Measurements from ENCODE around the gene IFNA14. TPM values are rescaled to one million over a fixed set of nuclear protein-coding genes. Genes with fewer than 3 reads are reported as not detected.

IFNA14 gene
- total and polyA plus RNA-seq, 2 donors (not counting 1 experiment from before 2014, with no cell fraction given), result not detected

DNA sequence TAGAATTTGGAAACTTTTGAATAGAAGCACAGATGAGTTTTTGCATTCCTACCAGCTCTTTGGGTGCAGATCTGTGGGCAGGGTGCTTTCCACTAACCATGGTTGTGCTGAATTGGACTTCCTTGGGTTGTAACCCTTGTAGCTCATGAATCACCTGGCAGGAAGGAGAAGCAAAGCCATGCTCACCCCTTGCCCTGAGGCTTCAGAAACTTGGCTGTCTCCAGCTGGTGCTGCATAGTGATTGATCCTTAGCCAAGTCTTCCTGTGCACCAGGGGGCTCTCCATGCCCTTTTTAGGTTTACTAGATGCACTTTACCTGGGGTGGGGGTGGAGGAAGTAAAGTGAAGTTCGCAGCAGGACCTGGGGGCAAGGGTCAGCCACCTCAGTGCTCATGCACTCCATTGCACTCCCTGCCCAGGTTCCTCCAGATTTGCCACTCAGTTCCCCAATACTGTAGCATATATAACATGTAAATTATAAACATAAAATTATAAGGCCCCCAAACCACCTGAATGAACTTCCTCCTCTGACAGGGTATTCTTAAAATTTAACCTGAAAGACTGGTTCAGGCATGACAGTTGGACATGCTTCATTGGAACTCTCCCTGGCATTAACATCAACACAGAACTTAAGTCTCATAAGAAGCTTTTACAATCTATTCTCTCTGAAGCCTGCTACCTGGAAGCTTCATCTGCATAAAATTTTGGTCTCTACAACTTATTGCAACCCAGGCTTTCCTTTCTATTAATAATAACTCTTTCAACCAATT lies 25.8 kb upstream of the IFNA14 start:
- Histone ChIP-seq H3K9ac (ENCODE audit: low read length) (no peak overlapping the region), H3K4me3 (ENCODE audit: control extremely low read depth in 1 of 5, extremely low read depth in 1 of 5, insufficient read depth in 1 of 5, low read depth in 2 of 5, low read length in 4 of 5) (no peak overlapping the region), H3K4me2 (replicated peaks; ENCODE audit: low read depth, low read length, poor library complexity, severe bottlenecking) (no peak overlapping the region), H3K27me3 (replicated peaks in 1 of 4; ENCODE audit: control extremely low read depth in 1 of 4, control insufficient read depth in 3 of 4, insufficient read depth in 4 of 4, low read length in 3 of 4) (no peaks in the 10 kb centered on the region), H3K9me3 (ENCODE audit: control extremely low read depth in 1 of 3, control insufficient read depth in 2 of 3, insufficient read depth in 1 of 3, low read length in 2 of 3) (no peaks in the 10 kb centered on the region), H3K79me2 (ENCODE audit: control insufficient read depth, insufficient read depth, low read length) (no peaks in the 10 kb centered on the region), H2AFZ (ENCODE audit: insufficient read depth, low read depth, low read length, poor library complexity, severe bottlenecking) (no peak overlapping the region), H3K27ac (ENCODE audit: low read length in 2 of 2) (no peak overlapping the region), H3K4me1 (ENCODE audit: control insufficient read depth in 2 of 2, insufficient read depth in 2 of 2, low read length in 2 of 2) (peaks cover 5 to 8% of the 10 kb centered on the region in 2 donors), H3K36me3 (replicated peaks in 1 of 2; ENCODE audit: control extremely low read depth in 1 of 2, control insufficient read depth in 1 of 2, extremely low read depth in 1 of 2, insufficient read depth in 2 of 2, low read length in 1 of 2) (no peaks in the 10 kb centered on the region), H4K20me1 (ENCODE audit: control insufficient read depth, insufficient read depth, low read length, poor library complexity, severe bottlenecking) (no peaks in the 10 kb centered on the region)
- ChIA-PET CTCF (interaction anchor here (1.0 to 2.3 kb wide), 2 partner anchors 15 to 83 kb away, joined by 4 to 7 read pairs; no protein-coding TSS in a partner anchor), POLR2A (no interaction called here)
- no peak for DNase-seq
- Mint-ChIP-seq H3K4me3 (no peak overlapping the region), H3K9me3 (ENCODE audit: insufficient read depth) (no peaks in the 10 kb centered on the region), H3K4me1 (peaks cover 18% of the 10 kb centered on the region), H3K27me3 (peaks cover 28% of the 10 kb centered on the region), H3K27ac (no peak overlapping the region)
- no CpG with 5 or more reads among the region's 1 CpG for WGBS (ENCODE audit: insufficient coverage)
- TF ChIP-seq, protein P1, sequence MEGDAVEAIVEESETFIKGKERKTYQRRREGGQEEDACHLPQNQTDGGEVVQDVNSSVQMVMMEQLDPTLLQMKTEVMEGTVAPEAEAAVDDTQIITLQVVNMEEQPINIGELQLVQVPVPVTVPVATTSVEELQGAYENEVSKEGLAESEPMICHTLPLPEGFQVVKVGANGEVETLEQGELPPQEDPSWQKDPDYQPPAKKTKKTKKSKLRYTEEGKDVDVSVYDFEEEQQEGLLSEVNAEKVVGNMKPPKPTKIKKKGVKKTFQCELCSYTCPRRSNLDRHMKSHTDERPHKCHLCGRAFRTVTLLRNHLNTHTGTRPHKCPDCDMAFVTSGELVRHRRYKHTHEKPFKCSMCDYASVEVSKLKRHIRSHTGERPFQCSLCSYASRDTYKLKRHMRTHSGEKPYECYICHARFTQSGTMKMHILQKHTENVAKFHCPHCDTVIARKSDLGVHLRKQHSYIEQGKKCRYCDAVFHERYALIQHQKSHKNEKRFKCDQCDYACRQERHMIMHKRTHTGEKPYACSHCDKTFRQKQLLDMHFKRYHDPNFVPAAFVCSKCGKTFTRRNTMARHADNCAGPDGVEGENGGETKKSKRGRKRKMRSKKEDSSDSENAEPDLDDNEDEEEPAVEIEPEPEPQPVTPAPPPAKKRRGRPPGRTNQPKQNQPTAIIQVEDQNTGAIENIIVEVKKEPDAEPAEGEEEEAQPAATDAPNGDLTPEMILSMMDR (IDR thresholded peaks at IDR 0.05), result no peak
- TF ChIP-seq EZH2 (IDR thresholded peaks at IDR 0.05; ENCODE audit: borderline replicate concordance, insufficient read depth, low read depth, low read length, poor library complexity, severe bottlenecking), result no peak
- intact Hi-C loops (cut with micrococcal nuclease), result no loop called here
- ATAC-seq (ENCODE audit: low read depth), result no peak

DNA sequence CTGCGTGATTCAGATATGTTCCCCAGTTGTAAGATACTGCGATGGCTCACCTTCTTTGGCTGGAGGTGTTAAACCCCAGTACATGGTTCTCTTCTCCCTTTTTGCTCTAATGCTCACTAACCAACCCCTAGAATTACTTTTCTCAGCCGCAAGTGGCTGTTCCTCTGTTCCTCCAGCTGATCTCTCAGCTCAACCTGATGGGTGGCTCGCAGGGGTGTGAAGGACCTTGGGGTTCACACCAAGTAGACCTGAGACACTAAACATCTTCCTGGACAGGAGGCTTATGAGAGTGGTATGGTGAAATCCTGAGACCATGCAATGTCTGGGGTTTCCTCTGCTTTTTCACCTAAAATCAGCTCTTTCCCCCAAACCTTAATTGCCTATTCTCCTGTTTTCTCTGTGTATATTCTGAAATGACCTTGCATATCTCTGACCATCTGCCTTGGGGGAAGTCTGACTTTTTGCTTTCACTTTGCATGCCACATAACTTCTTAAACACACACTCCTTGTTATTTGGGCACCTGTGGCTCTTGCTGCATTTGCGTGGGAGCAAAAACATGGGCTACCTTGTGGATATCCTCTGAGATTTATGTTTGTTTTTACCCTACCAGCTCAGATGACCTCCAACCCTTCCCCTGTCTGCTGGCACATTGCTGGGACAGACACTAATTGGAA lies 15.9 kb upstream of the IFNA14 start:
- no peak for ATAC-seq (ENCODE audit: low read depth)
- Histone ChIP-seq H3K27ac (ENCODE audit: low read length in 2 of 2) (no peak overlapping the region), H3K9ac (ENCODE audit: low read length) (no peak overlapping the region), H4K20me1 (ENCODE audit: control insufficient read depth, insufficient read depth, low read length, poor library complexity, severe bottlenecking) (no peaks in the 10 kb centered on the region), H3K4me3 (ENCODE audit: control extremely low read depth in 1 of 5, extremely low read depth in 1 of 5, insufficient read depth in 1 of 5, low read depth in 2 of 5, low read length in 4 of 5) (no peak overlapping the region), H2AFZ (ENCODE audit: insufficient read depth, low read depth, low read length, poor library complexity, severe bottlenecking) (no peak overlapping the region), H3K4me1 (ENCODE audit: control insufficient read depth in 2 of 2, insufficient read depth in 2 of 2, low read length in 2 of 2) (peaks cover 2 to 3% of the 10 kb centered on the region in 2 donors), H3K79me2 (ENCODE audit: control insufficient read depth, insufficient read depth, low read length) (no peaks in the 10 kb centered on the region), H3K9me3 (ENCODE audit: control extremely low read depth in 1 of 3, control insufficient read depth in 2 of 3, insufficient read depth in 1 of 3, low read length in 2 of 3) (no peaks in the 10 kb centered on the region), H3K36me3 (replicated peaks in 1 of 2; ENCODE audit: control extremely low read depth in 1 of 2, control insufficient read depth in 1 of 2, extremely low read depth in 1 of 2, insufficient read depth in 2 of 2, low read length in 1 of 2) (no peaks in the 10 kb centered on the region), H3K27me3 (replicated peaks in 1 of 4; ENCODE audit: control extremely low read depth in 1 of 4, control insufficient read depth in 3 of 4, insufficient read depth in 4 of 4, low read length in 3 of 4) (no peaks in the 10 kb centered on the region), H3K4me2 (replicated peaks; ENCODE audit: low read depth, low read length, poor library complexity, severe bottlenecking) (no peak overlapping the region)
- Mint-ChIP-seq H3K27ac (no peak overlapping the region), H3K27me3 (peaks cover 36% of the 10 kb centered on the region), H3K4me1 (peaks cover 5% of the 10 kb centered on the region), H3K4me3 (no peak overlapping the region), H3K9me3 (ENCODE audit: insufficient read depth) (no peaks in the 10 kb centered on the region)
- 95% methylated on average over 3 of the region's 5 CpGs for WGBS (ENCODE audit: insufficient coverage)
- intact Hi-C loops (cut with micrococcal nuclease), result no loop called here
- ChIA-PET POLR2A (no interaction called here), CTCF (interaction anchor here (0.6 kb wide), 1 partner anchor 508 kb away, joined by 3 read pairs; no protein-coding TSS in a partner anchor)
- TF ChIP-seq, protein P1 (IDR thresholded peaks at IDR 0.05), result no peak
- TF ChIP-seq EZH2 (IDR thresholded peaks at IDR 0.05; ENCODE audit: borderline replicate concordance, insufficient read depth, low read depth, low read length, poor library complexity, severe bottlenecking), result no peak
- no peak for DNase-seq

Data from B cell (primary cell).